Measurements from ENCODE around the gene PDZK1. TPM values are rescaled to one million over a fixed set of nuclear protein-coding genes. Genes with fewer than 3 reads are reported as not detected.

The PDZK1 gene
- total and polyA plus RNA-seq, 2 experiments from 2014 or later, result 0.73 TPM; not detected in 1

GRCh38 chr1:145747398-145748247, 40.5 kb upstream of the PDZK1 start:
- H3K4me3 Mint-ChIP-seq, result no peak overlapping the region

GRCh38 chr1:145740269-145740668, 33.1 kb upstream of the PDZK1 start:
- Histone ChIP-seq H3K4me2 (no peak overlapping the region), H3K27me3 (ENCODE audit: insufficient read depth) (no peaks in the 10 kb centered on the region), H3K4me1 (ENCODE audit: insufficient read depth) (no peaks in the 10 kb centered on the region), H3K27ac (ENCODE audit: low read depth) (no peak overlapping the region), H3K79me2 (replicated peaks; ENCODE audit: insufficient read depth) (no peaks in the 10 kb centered on the region), H3K4me3 (no peak overlapping the region), H3F3A (replicated peaks; ENCODE audit: low read depth) (no peaks in the 10 kb centered on the region), H3K36me3 (ENCODE audit: insufficient read depth) (no peaks in the 10 kb centered on the region; the same call in 1 of the 2 replicates), H4K20me1 (replicated peaks; ENCODE audit: insufficient read depth) (peaks cover 6% of the 10 kb centered on the region; the same call in 1 of the 2 replicates), H2AFZ (no peak overlapping the region), H3K9me2 (ENCODE audit: insufficient read depth) (0 out of 2 replicates have a peak, but pooled peaks cover 2% of the 10 kb centered on the region)
- H3K36me3 Mint-ChIP-seq (ENCODE audit: low read depth), result peaks cover 5% of the 10 kb centered on the region; the same call in 1 of the 3 replicates
- ATAC-seq (no peak), DNase-seq (ENCODE audit: low spot score) (no peak)
- H3K4me1 Mint-ChIP-seq, result no peaks in the 10 kb centered on the region
- no peaks in the 10 kb centered on the region for H3K27me3 Mint-ChIP-seq (ENCODE audit: insufficient read depth, low read depth, poor library complexity)
- no peaks in the 10 kb centered on the region for H3K9me3 Mint-ChIP-seq
- H3K27ac Mint-ChIP-seq, result no peak overlapping the region
- H3K4me3 Mint-ChIP-seq, result no peak overlapping the region
- TF ChIP-seq, protein P1, sequence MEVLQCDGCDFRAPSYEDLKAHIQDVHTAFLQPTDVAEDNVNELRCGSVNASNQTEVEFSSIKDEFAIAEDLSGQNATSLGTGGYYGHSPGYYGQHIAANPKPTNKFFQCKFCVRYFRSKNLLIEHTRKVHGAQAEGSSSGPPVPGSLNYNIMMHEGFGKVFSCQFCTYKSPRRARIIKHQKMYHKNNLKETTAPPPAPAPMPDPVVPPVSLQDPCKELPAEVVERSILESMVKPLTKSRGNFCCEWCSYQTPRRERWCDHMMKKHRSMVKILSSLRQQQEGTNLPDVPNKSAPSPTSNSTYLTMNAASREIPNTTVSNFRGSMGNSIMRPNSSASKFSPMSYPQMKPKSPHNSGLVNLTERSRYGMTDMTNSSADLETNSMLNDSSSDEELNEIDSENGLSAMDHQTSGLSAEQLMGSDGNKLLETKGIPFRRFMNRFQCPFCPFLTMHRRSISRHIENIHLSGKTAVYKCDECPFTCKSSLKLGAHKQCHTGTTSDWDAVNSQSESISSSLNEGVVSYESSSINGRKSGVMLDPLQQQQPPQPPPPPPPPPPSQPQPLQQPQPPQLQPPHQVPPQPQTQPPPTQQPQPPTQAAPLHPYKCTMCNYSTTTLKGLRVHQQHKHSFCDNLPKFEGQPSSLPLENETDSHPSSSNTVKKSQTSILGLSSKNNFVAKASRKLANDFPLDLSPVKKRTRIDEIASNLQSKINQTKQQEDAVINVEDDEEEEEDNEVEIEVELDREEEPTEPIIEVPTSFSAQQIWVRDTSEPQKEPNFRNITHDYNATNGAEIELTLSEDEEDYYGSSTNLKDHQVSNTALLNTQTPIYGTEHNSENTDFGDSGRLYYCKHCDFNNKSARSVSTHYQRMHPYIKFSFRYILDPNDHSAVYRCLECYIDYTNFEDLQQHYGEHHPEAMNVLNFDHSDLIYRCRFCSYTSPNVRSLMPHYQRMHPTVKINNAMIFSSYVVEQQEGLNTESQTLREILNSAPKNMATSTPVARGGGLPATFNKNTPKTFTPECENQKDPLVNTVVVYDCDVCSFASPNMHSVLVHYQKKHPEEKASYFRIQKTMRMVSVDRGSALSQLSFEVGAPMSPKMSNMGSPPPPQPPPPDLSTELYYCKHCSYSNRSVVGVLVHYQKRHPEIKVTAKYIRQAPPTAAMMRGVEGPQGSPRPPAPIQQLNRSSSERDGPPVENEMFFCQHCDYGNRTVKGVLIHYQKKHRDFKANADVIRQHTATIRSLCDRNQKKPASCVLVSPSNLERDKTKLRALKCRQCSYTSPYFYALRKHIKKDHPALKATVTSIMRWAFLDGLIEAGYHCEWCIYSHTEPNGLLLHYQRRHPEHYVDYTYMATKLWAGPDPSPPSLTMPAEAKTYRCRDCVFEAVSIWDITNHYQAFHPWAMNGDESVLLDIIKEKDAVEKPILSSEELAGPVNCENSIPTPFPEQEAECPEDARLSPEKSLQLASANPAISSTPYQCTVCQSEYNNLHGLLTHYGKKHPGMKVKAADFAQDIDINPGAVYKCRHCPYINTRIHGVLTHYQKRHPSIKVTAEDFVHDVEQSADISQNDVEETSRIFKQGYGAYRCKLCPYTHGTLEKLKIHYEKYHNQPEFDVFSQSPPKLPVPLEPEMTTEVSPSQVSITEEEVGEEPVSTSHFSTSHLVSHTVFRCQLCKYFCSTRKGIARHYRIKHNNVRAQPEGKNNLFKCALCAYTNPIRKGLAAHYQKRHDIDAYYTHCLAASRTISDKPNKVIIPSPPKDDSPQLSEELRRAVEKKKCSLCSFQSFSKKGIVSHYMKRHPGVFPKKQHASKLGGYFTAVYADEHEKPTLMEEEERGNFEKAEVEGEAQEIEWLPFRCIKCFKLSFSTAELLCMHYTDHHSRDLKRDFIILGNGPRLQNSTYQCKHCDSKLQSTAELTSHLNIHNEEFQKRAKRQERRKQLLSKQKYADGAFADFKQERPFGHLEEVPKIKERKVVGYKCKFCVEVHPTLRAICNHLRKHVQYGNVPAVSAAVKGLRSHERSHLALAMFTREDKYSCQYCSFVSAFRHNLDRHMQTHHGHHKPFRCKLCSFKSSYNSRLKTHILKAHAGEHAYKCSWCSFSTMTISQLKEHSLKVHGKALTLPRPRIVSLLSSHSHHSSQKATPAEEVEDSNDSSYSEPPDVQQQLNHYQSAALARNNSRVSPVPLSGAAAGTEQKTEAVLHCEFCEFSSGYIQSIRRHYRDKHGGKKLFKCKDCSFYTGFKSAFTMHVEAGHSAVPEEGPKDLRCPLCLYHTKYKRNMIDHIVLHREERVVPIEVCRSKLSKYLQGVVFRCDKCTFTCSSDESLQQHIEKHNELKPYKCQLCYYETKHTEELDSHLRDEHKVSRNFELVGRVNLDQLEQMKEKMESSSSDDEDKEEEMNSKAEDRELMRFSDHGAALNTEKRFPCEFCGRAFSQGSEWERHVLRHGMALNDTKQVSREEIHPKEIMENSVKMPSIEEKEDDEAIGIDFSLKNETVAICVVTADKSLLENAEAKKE (CRISPR knock-in tag; IDR thresholded peaks at IDR 0.05), result no peak
- no peak for TF ChIP-seq ZNF114 (CRISPR knock-in tag; IDR thresholded peaks at IDR 0.05)
- no peak for TF ChIP-seq JUNB (IDR thresholded peaks at IDR 0.05; ENCODE audit: unreplicated experiment)
- no peak for TF ChIP-seq ZNF331 (CRISPR knock-in tag; IDR thresholded peaks at IDR 0.05; ENCODE audit: low read depth)
- no peak for TF ChIP-seq POLR2AphosphoS5 (IDR thresholded peaks at IDR 0.05; ENCODE audit: low read depth)
- no peak for TF ChIP-seq CREB1 (CRISPR knock-in tag; IDR thresholded peaks at IDR 0.05; ENCODE audit: low read depth)
- no peak for TF ChIP-seq EZH2 (IDR thresholded peaks at IDR 0.05; ENCODE audit: low read depth, unreplicated experiment)
- TF ChIP-seq EZH2phosphoT487 (IDR thresholded peaks at IDR 0.05; ENCODE audit: unreplicated experiment), result no peak
- TF ChIP-seq CTCF (conservative IDR thresholded peaks at IDR 0.05; ENCODE audit: low read depth in 2 of 2), result no peak

More at GRCh38 chr1:145747398-145748247, 40.5 kb upstream of the PDZK1 start:
- no peak overlapping the region for H3K27ac ChIP-seq (ENCODE audit: low read depth)
- no peaks in the 10 kb centered on the region for H3K79me2 ChIP-seq (replicated peaks; ENCODE audit: insufficient read depth)
- no peaks in the 10 kb centered on the region for H3K27me3 ChIP-seq (ENCODE audit: insufficient read depth)
- peaks cover 17% of the 10 kb centered on the region for H3K36me3 ChIP-seq (ENCODE audit: insufficient read depth)
- no peak overlapping the region for H2AFZ ChIP-seq
- TF ChIP-seq EZH2phosphoT487 (IDR thresholded peaks at IDR 0.05; ENCODE audit: unreplicated experiment) (no peak), CREB1 (CRISPR knock-in tag; IDR thresholded peaks at IDR 0.05; ENCODE audit: low read depth) (no peak)
- TF ChIP-seq, protein P2, sequence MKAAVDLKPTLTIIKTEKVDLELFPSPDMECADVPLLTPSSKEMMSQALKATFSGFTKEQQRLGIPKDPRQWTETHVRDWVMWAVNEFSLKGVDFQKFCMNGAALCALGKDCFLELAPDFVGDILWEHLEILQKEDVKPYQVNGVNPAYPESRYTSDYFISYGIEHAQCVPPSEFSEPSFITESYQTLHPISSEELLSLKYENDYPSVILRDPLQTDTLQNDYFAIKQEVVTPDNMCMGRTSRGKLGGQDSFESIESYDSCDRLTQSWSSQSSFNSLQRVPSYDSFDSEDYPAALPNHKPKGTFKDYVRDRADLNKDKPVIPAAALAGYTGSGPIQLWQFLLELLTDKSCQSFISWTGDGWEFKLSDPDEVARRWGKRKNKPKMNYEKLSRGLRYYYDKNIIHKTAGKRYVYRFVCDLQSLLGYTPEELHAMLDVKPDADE (IDR thresholded peaks at IDR 0.05), result no peak
- H3K4me2 ChIP-seq, result no peak overlapping the region
- no peaks in the 10 kb centered on the region for H3K4me1 ChIP-seq (ENCODE audit: insufficient read depth)
- H3K36me3 Mint-ChIP-seq (ENCODE audit: low read depth), result peaks cover 15% of the 10 kb centered on the region; the same call in 2 of the 3 replicates
- no peaks in the 10 kb centered on the region for H3K27me3 Mint-ChIP-seq (ENCODE audit: insufficient read depth, low read depth, poor library complexity)
- H3K27ac Mint-ChIP-seq, result no peak overlapping the region
- H4K20me1 ChIP-seq (replicated peaks; ENCODE audit: insufficient read depth), result no peaks in the 10 kb centered on the region; the same call in 1 of the 2 replicates
- no peaks in the 10 kb centered on the region for H3K9me3 Mint-ChIP-seq
- no peak for DNase-seq (ENCODE audit: low spot score)
- H3F3A ChIP-seq (replicated peaks; ENCODE audit: low read depth), result no peaks in the 10 kb centered on the region
- no peak for ATAC-seq
- H3K9me2 ChIP-seq (ENCODE audit: insufficient read depth), result no peaks in the 10 kb centered on the region
- no peaks in the 10 kb centered on the region for H3K4me1 Mint-ChIP-seq
- H3K4me3 ChIP-seq, result no peak overlapping the region
